HG03095 (cell line): ENCODE results near the gene TAS2R60.
"Not testable (repeated sequence)": the region's sequence is repeated elsewhere in the genome, so short reads cannot be mapped to it uniquely, and the experiment has no call there.

ENCODE experiments used
- ATAC-seq: cut with Tn5 transposase; IDR thresholded peaks from one replicate; pipeline ENCODE4 v1.9.1; 2021; ENCODE audit warnings: moderate library complexity; ENCODE audit not compliant: unreplicated experiment

TAS2R60 gene

GRCh38 chr7:143467724-143468123 is 24.5 kb downstream of the TAS2R60 start:
- ATAC-seq = no peak

- not testable (repeated sequence) for ATAC-seq
Observed at GRCh38 chr7:143472071-143472689, 28.9 kb downstream of the TAS2R60 start.

GRCh38 chr7:143477501-143478150 is 34.4 kb downstream of the TAS2R60 start, which contains the start of gene TAS2R41:
TAS2R41 (plus strand) TSS chr7:143477873; CDS start chr7:143477873, 0 bp downstream.
- no peak for ATAC-seq

GRCh38 chr7:143479055-143479766 is 36.0 kb downstream of the TAS2R60 start:
- no peak for ATAC-seq

GRCh38 chr7:143480501-143480900 is 37.2 kb downstream of the TAS2R60 start:
- no peak for ATAC-seq

GRCh38 chr7:143484119-143484518 is 40.9 kb downstream of the TAS2R60 start:
- no peak for ATAC-seq

GRCh38 chr7:143485094-143485493 is 41.8 kb downstream of the TAS2R60 start:
- no peak for ATAC-seq

GRCh38 chr7:143485500-143485899 is 42.2 kb downstream of the TAS2R60 start:
- no peak for ATAC-seq

- not testable (repeated sequence) for ATAC-seq
Observed at GRCh38 chr7:143486266-143486665, 43.0 kb downstream of the TAS2R60 start.

- no peak for ATAC-seq
Observed at GRCh38 chr7:143487061-143487460, 43.8 kb downstream of the TAS2R60 start.

- ATAC-seq = no peak
Observed at GRCh38 chr7:143487566-143487965, 44.3 kb downstream of the TAS2R60 start.

- peak; percentile 48 for ATAC-seq
Observed at GRCh38 chr7:143490717-143491306, 47.6 kb downstream of the TAS2R60 start.

- no peak for ATAC-seq
Observed at GRCh38 chr7:143492043-143492471, 48.8 kb downstream of the TAS2R60 start.

GRCh38 chr7:143492799-143493739 is 49.8 kb downstream of the TAS2R60 start:
- ATAC-seq = no peak

GRCh38 chr7:143493751-143494150 is 50.5 kb downstream of the TAS2R60 start:
- no peak for ATAC-seq
